ENCODE measurements around the gene ARL6IP1.
"Not testable (repeated sequence)": the region's sequence is repeated elsewhere in the genome, so short reads cannot be mapped to it uniquely, and the experiment has no call there.

GRCh38 chr16:18780460-18781026, 20.8 kb downstream of the ARL6IP1 start:
- TF ChIP-seq CTCF, POLR2A (IDR thresholded peaks at IDR 0.05): not testable (repeated sequence)

Measured in uterus (tissue), 2 donors.